OCI-LY3 (cell line): ENCODE data around the gene TRIM4.
A peak's percentile ranks its signal among the peaks of the same experiment; 100 is the strongest.

Source experiments
- CTCF ChIP-seq: fragments of 200-600, 300-600 bp; sonication (generic); IDR thresholded peaks from 2 replicates; pipeline ENCODE4 v1.5.1; 2014; ENCODE audit warnings: antibody characterized with exemption, low read length, low read depth
- EZH2phosphoT487 ChIP-seq: fragments of 200-600 bp; shearing (Covaris generic); IDR thresholded peaks from 2 replicates; pipeline ENCODE4 v1.6.1; 2018; ENCODE audit warnings: antibody characterized with exemption, mixed run types, low read depth

- TF ChIP-seq EZH2phosphoT487 (no peak), CTCF (peak; percentile 28; the same call in 1 of the 2 replicates)
Observed at GRCh38 chr7:99949645-99950228, 30.4 kb upstream of the TRIM4 start.
